ENCODE measurements around the gene FLNC.

The FLNC gene

GRCh38 chr7:128863433-128863989 is 33.3 kb downstream of the FLNC start:
- peak; percentile 69 for DNase-seq

- no peak for DNase-seq
These were observed 35.1 kb downstream of the FLNC start for GRCh38 chr7:128865303-128865702.

GRCh38 chr7:128865996-128866877 is 36.0 kb downstream of the FLNC start:
- DNase-seq: no peak

GRCh38 chr7:128867241-128867640 is 37.0 kb downstream of the FLNC start:
- no peak for DNase-seq

- peak; percentile 51 for DNase-seq
These were observed 37.8 kb downstream of the FLNC start for GRCh38 chr7:128867842-128868623.

- no peak for DNase-seq
These were observed 38.5 kb downstream of the FLNC start for GRCh38 chr7:128868624-128869137.

- DNase-seq: peak; percentile 16
These were observed 39.1 kb downstream of the FLNC start for GRCh38 chr7:128869138-128869943.

- DNase-seq: no peak
These were observed 39.7 kb downstream of the FLNC start for GRCh38 chr7:128869944-128870285.

- DNase-seq: no peak
These were observed 40.8 kb downstream of the FLNC start for GRCh38 chr7:128871050-128871449.

- no peak for DNase-seq
These were observed 42.2 kb downstream of the FLNC start for GRCh38 chr7:128872394-128872824.

- DNase-seq: no peak
These were observed 43.0 kb downstream of the FLNC start for GRCh38 chr7:128873234-128873633.

- no peak for DNase-seq
These were observed 44.2 kb downstream of the FLNC start for GRCh38 chr7:128874140-128875031.

- DNase-seq: no peak
These were observed 45.3 kb downstream of the FLNC start for GRCh38 chr7:128875523-128875948.

- no peak for DNase-seq
These were observed 45.9 kb downstream of the FLNC start for GRCh38 chr7:128876127-128876526.

GRCh38 chr7:128876586-128876977 is 46.4 kb downstream of the FLNC start:
- DNase-seq: no peak

GRCh38 chr7:128876978-128877755 is 47.0 kb downstream of the FLNC start:
- DNase-seq: no peak

GRCh38 chr7:128877756-128878120 is 47.5 kb downstream of the FLNC start:
- no peak for DNase-seq

- DNase-seq: no peak
These were observed 48.3 kb downstream of the FLNC start for GRCh38 chr7:128878226-128879105.

- no peak for DNase-seq
These were observed 49.3 kb downstream of the FLNC start for GRCh38 chr7:128879461-128879938.
